ENCODE measurements around the gene ZCCHC9.
"Not testable (repeated sequence)": the region's sequence is repeated elsewhere in the genome, so short reads cannot be mapped to it uniquely, and the experiment has no call there.

Gene ZCCHC9

GRCh38 chr5:81283976-81284375, 17.4 kb upstream of the ZCCHC9 start:
- Mint-ChIP-seq H3K36me3 (ENCODE audit: insufficient read depth) (peaks cover 2% of the 10 kb centered on the region), H3K4me1 (peaks cover 12% of the 10 kb centered on the region), H3K27ac (ENCODE audit: low read depth) (no peak overlapping the region), H3K27me3 (no peaks in the 10 kb centered on the region), H3K9me3 (no peaks in the 10 kb centered on the region), H3K4me3 (no peak overlapping the region)
- no peak for DNase-seq (ENCODE audit: low spot score in 2 of 2)
- no peak for ATAC-seq (replicated peaks; ENCODE audit: extremely low read depth, poor library complexity, severe bottlenecking)

- H3K4me3 Mint-ChIP-seq = no peak overlapping the region
- peaks cover 2% of the 10 kb centered on the region for H3K36me3 Mint-ChIP-seq (ENCODE audit: insufficient read depth)
- DNase-seq (ENCODE audit: low spot score in 2 of 2) (no peak), ATAC-seq (replicated peaks; ENCODE audit: extremely low read depth, poor library complexity, severe bottlenecking) (no peak)
- peaks cover 25% of the 10 kb centered on the region for H3K4me1 Mint-ChIP-seq
- H3K27ac Mint-ChIP-seq (ENCODE audit: low read depth) = no peak overlapping the region
- H3K9me3 Mint-ChIP-seq = no peaks in the 10 kb centered on the region
- no peaks in the 10 kb centered on the region for H3K27me3 Mint-ChIP-seq
Measured at GRCh38 chr5:81286059-81286617, 15.2 kb upstream of the ZCCHC9 start.

- ATAC-seq (replicated peaks; ENCODE audit: extremely low read depth, poor library complexity, severe bottlenecking) = peak; percentile 58
- no peaks in the 10 kb centered on the region for H3K27me3 Mint-ChIP-seq
- H3K4me3 Mint-ChIP-seq = no peak overlapping the region
- no peak overlapping the region for H3K27ac Mint-ChIP-seq (ENCODE audit: low read depth)
- H3K9me3 Mint-ChIP-seq = no peaks in the 10 kb centered on the region
- no peak for DNase-seq (ENCODE audit: low spot score in 2 of 2)
- H3K36me3 Mint-ChIP-seq (ENCODE audit: insufficient read depth) = peaks cover 2% of the 10 kb centered on the region
- H3K4me1 Mint-ChIP-seq = peaks cover 41% of the 10 kb centered on the region
Measured at GRCh38 chr5:81288021-81288433, 13.4 kb upstream of the ZCCHC9 start.

- Mint-ChIP-seq H3K4me1 (peaks cover 50% of the 10 kb centered on the region), H3K27ac (ENCODE audit: low read depth) (no peak overlapping the region)
- no peak for ATAC-seq (replicated peaks; ENCODE audit: extremely low read depth, poor library complexity, severe bottlenecking)
Measured at GRCh38 chr5:81290146-81290545, 11.2 kb upstream of the ZCCHC9 start.

GRCh38 chr5:81292130-81292529, 9.3 kb upstream of the ZCCHC9 start:
- Mint-ChIP-seq H3K4me3 (no peak overlapping the region), H3K36me3 (ENCODE audit: insufficient read depth) (peaks cover 3% of the 10 kb centered on the region), H3K4me1 (peaks cover 51% of the 10 kb centered on the region), H3K27me3 (no peaks in the 10 kb centered on the region), H3K9me3 (no peaks in the 10 kb centered on the region), H3K27ac (ENCODE audit: low read depth) (no peak overlapping the region)
- no peak for ATAC-seq (replicated peaks; ENCODE audit: extremely low read depth, poor library complexity, severe bottlenecking)
- no peak for DNase-seq (ENCODE audit: low spot score in 2 of 2)

More at GRCh38 chr5:81290146-81290545, 11.2 kb upstream of the ZCCHC9 start:
- Mint-ChIP-seq H3K9me3 (no peaks in the 10 kb centered on the region), H3K27me3 (no peaks in the 10 kb centered on the region), H3K4me3 (no peak overlapping the region), H3K36me3 (ENCODE audit: insufficient read depth) (peaks cover 2% of the 10 kb centered on the region)
- DNase-seq (ENCODE audit: low spot score in 2 of 2) = no peak

GRCh38 chr5:81294021-81294420, 7.4 kb upstream of the ZCCHC9 start:
- not testable (repeated sequence) for DNase-seq (ENCODE audit: low spot score in 2 of 2); H3K27me3 Mint-ChIP-seq; H3K36me3 Mint-ChIP-seq (ENCODE audit: insufficient read depth); H3K27ac Mint-ChIP-seq (ENCODE audit: low read depth); H3K9me3 Mint-ChIP-seq; H3K4me3 Mint-ChIP-seq; ATAC-seq (replicated peaks; ENCODE audit: extremely low read depth, poor library complexity, severe bottlenecking)
- H3K4me1 Mint-ChIP-seq = peaks cover 49% of the 10 kb centered on the region

GRCh38 chr5:81297531-81297930, 3.9 kb upstream of the ZCCHC9 start:
- no peaks in the 10 kb centered on the region for H3K27me3 Mint-ChIP-seq
- DNase-seq (ENCODE audit: low spot score in 2 of 2) (no peak), ATAC-seq (replicated peaks; ENCODE audit: extremely low read depth, poor library complexity, severe bottlenecking) (no peak)
- H3K9me3 Mint-ChIP-seq = no peaks in the 10 kb centered on the region
- peaks cover 27% of the 10 kb centered on the region for H3K36me3 Mint-ChIP-seq (ENCODE audit: insufficient read depth)
- H3K27ac Mint-ChIP-seq (ENCODE audit: low read depth) = no peak overlapping the region
- no peak overlapping the region for H3K4me3 Mint-ChIP-seq
- H3K4me1 Mint-ChIP-seq = peaks cover 39% of the 10 kb centered on the region

- peaks cover 31% of the 10 kb centered on the region for H3K36me3 Mint-ChIP-seq (ENCODE audit: insufficient read depth)
- H3K4me1 Mint-ChIP-seq = peaks cover 31% of the 10 kb centered on the region
- peak overlapping the region; percentile 92 for H3K27ac Mint-ChIP-seq (ENCODE audit: low read depth)
- DNase-seq (ENCODE audit: low spot score in 2 of 2) = no peak
- H3K9me3 Mint-ChIP-seq = no peaks in the 10 kb centered on the region
- ATAC-seq (replicated peaks; ENCODE audit: extremely low read depth, poor library complexity, severe bottlenecking) = peak; percentile 0
- peak overlapping the region; percentile 89 for H3K4me3 Mint-ChIP-seq
- H3K27me3 Mint-ChIP-seq = no peaks in the 10 kb centered on the region
Measured at GRCh38 chr5:81300921-81301270, 491 bp upstream of the ZCCHC9 start.

- no peaks in the 10 kb centered on the region for H3K9me3 Mint-ChIP-seq
- H3K36me3 Mint-ChIP-seq (ENCODE audit: insufficient read depth) = peaks cover 25% of the 10 kb centered on the region
- peaks cover 27% of the 10 kb centered on the region for H3K4me1 Mint-ChIP-seq
- no peak overlapping the region for H3K27ac Mint-ChIP-seq (ENCODE audit: low read depth)
- DNase-seq (ENCODE audit: low spot score in 2 of 2) (no peak), ATAC-seq (replicated peaks; ENCODE audit: extremely low read depth, poor library complexity, severe bottlenecking) (no peak)
- H3K27me3 Mint-ChIP-seq = no peaks in the 10 kb centered on the region
- H3K4me3 Mint-ChIP-seq = peak overlapping the region; percentile 89
Measured at GRCh38 chr5:81302596-81302995, 1.2 kb downstream of the ZCCHC9 start.

GRCh38 chr5:81303563-81303962, 2.2 kb downstream of the ZCCHC9 start:
- Mint-ChIP-seq H3K27me3 (no peaks in the 10 kb centered on the region), H3K4me3 (peak overlapping the region; percentile 59), H3K27ac (ENCODE audit: low read depth) (no peak overlapping the region), H3K4me1 (peaks cover 27% of the 10 kb centered on the region), H3K36me3 (ENCODE audit: insufficient read depth) (peaks cover 25% of the 10 kb centered on the region), H3K9me3 (no peaks in the 10 kb centered on the region)
- DNase-seq (ENCODE audit: low spot score in 2 of 2) (no peak), ATAC-seq (replicated peaks; ENCODE audit: extremely low read depth, poor library complexity, severe bottlenecking) (no peak)

GRCh38 chr5:81305785-81306184, 4.4 kb downstream of the ZCCHC9 start:
- DNase-seq (ENCODE audit: low spot score in 2 of 2) (no peak), ATAC-seq (replicated peaks; ENCODE audit: extremely low read depth, poor library complexity, severe bottlenecking) (no peak)
- no peaks in the 10 kb centered on the region for H3K27me3 Mint-ChIP-seq
- no peak overlapping the region for H3K4me3 Mint-ChIP-seq
- H3K27ac Mint-ChIP-seq (ENCODE audit: low read depth) = no peak overlapping the region
- H3K9me3 Mint-ChIP-seq = no peaks in the 10 kb centered on the region
- peaks cover 21% of the 10 kb centered on the region for H3K36me3 Mint-ChIP-seq (ENCODE audit: insufficient read depth)
- H3K4me1 Mint-ChIP-seq = peaks cover 10% of the 10 kb centered on the region

GRCh38 chr5:81308836-81309235, 7.4 kb downstream of the ZCCHC9 start:
- Mint-ChIP-seq H3K27ac (ENCODE audit: low read depth) (no peak overlapping the region), H3K27me3 (no peaks in the 10 kb centered on the region), H3K9me3 (no peaks in the 10 kb centered on the region), H3K4me3 (no peak overlapping the region), H3K36me3 (ENCODE audit: insufficient read depth) (peaks cover 23% of the 10 kb centered on the region), H3K4me1 (peaks cover 4% of the 10 kb centered on the region)
- ATAC-seq (replicated peaks; ENCODE audit: extremely low read depth, poor library complexity, severe bottlenecking) (no peak), DNase-seq (ENCODE audit: low spot score in 2 of 2) (no peak)

GRCh38 chr5:81310402-81311063, 9.1 kb downstream of the ZCCHC9 start:
- Mint-ChIP-seq H3K4me1 (no peaks in the 10 kb centered on the region), H3K36me3 (ENCODE audit: insufficient read depth) (peaks cover 23% of the 10 kb centered on the region), H3K9me3 (no peaks in the 10 kb centered on the region), H3K27ac (ENCODE audit: low read depth) (no peak overlapping the region), H3K4me3 (no peak overlapping the region), H3K27me3 (no peaks in the 10 kb centered on the region)
- ATAC-seq (replicated peaks; ENCODE audit: extremely low read depth, poor library complexity, severe bottlenecking) (no peak), DNase-seq (ENCODE audit: low spot score in 2 of 2) (no peak)

Measured in central memory CD8-positive, alpha-beta T cell (primary cell).